Measurements from ENCODE around the gene NTM.
A peak's percentile ranks its signal among the peaks of the same experiment; 100 is the strongest.

Gene NTM

GRCh38 chr11:131898949-131899348 is 528.5 kb downstream of the NTM start:
- no peak overlapping the region for H3K4me3 ChIP-seq (ENCODE audit: low read length)
- H3K36me3 ChIP-seq (ENCODE audit: insufficient read depth, low read depth, low read length), result no peaks in the 10 kb centered on the region
- H3K27ac ChIP-seq (ENCODE audit: low read length), result no peak overlapping the region
- no peaks in the 10 kb centered on the region for H3K27me3 ChIP-seq (ENCODE audit: insufficient read depth, low read length)
- peaks cover under 1% of the 10 kb centered on the region; the same call in 1 of the 2 replicates for H3K4me1 ChIP-seq (ENCODE audit: insufficient read depth, low read length)
- H3K9ac ChIP-seq (ENCODE audit: low read depth, low read length), result no peak overlapping the region
- H3K9me3 ChIP-seq (ENCODE audit: insufficient read depth, low read depth, low read length), result no peaks in the 10 kb centered on the region

DNA sequence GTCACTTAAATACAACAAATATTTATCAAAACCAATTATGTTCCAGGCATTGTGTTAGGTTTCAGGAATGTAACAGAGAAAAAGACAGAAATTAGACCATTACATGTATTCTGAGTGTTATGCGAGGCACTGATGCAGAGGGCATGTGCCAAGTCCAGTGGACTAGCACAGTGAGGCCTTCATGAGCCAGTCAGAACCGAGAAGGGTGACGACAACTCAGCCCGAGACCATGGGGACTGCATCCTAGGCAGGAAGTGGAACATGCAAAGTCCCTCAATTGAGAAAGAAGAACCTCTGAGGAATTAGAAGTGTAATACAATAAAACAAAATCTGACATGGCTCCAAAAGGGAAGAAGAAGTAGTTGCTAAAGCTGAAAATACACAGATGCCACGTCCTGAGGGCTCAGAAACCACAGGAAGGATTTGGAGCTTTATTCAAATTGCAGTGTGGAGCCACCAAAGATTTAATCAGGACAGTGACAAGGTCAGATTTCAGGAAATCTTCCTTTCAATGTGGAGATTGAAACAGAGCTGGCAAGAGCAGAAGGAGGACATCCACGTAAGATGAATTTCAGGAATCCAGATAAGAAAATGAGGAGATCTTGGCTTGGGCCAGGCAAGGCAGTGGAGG is 529.6 kb downstream of the NTM start:
- Histone ChIP-seq H3K27me3 (ENCODE audit: insufficient read depth, low read length) (no peaks in the 10 kb centered on the region), H3K36me3 (ENCODE audit: insufficient read depth, low read depth, low read length) (no peaks in the 10 kb centered on the region), H3K4me1 (ENCODE audit: insufficient read depth, low read length) (peaks cover 9% of the 10 kb centered on the region), H3K9ac (ENCODE audit: low read depth, low read length) (no peak overlapping the region), H3K4me3 (ENCODE audit: low read length) (no peak overlapping the region), H3K9me3 (ENCODE audit: insufficient read depth, low read depth, low read length) (no peaks in the 10 kb centered on the region), H3K27ac (ENCODE audit: low read length) (no peak overlapping the region)

DNA sequence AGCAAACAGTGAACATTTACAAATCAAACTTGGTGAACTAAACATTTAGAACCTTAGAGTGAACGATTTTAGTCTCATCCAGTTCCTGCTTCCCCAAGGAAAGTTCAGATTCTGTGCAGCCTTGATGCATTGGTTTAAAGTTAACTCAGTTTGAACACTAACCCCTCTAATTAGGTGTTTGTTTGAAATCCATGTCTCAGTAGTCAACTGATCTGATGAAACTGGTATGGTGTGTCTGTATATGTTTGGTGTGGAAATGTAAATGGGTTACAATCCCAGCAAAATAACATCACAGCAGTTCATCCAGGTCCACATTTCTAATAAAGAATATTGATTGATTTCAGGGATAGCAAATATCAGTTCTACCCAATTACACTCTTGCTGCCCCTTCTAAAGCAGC is 532.0 kb downstream of the NTM start:
- no peaks in the 10 kb centered on the region for H3K27me3 ChIP-seq (ENCODE audit: insufficient read depth, low read length)
- H3K4me3 ChIP-seq (ENCODE audit: low read length), result no peak overlapping the region
- no peaks in the 10 kb centered on the region for H3K9me3 ChIP-seq (ENCODE audit: insufficient read depth, low read depth, low read length)
- no peak overlapping the region for H3K27ac ChIP-seq (ENCODE audit: low read length)
- no peaks in the 10 kb centered on the region for H3K36me3 ChIP-seq (ENCODE audit: insufficient read depth, low read depth, low read length)
- peaks cover 16% of the 10 kb centered on the region for H3K4me1 ChIP-seq (ENCODE audit: insufficient read depth, low read length)
- no peak overlapping the region for H3K9ac ChIP-seq (ENCODE audit: low read depth, low read length)

GRCh38 chr11:131903074-131903473 is 532.7 kb downstream of the NTM start:
- H3K9ac ChIP-seq (ENCODE audit: low read depth, low read length), result no peak overlapping the region
- H3K27me3 ChIP-seq (ENCODE audit: insufficient read depth, low read length), result no peaks in the 10 kb centered on the region
- peaks cover 16% of the 10 kb centered on the region for H3K4me1 ChIP-seq (ENCODE audit: insufficient read depth, low read length)
- H3K9me3 ChIP-seq (ENCODE audit: insufficient read depth, low read depth, low read length), result no peaks in the 10 kb centered on the region
- no peak overlapping the region for H3K4me3 ChIP-seq (ENCODE audit: low read length)
- no peak overlapping the region for H3K27ac ChIP-seq (ENCODE audit: low read length)
- no peaks in the 10 kb centered on the region for H3K36me3 ChIP-seq (ENCODE audit: insufficient read depth, low read depth, low read length)

DNA sequence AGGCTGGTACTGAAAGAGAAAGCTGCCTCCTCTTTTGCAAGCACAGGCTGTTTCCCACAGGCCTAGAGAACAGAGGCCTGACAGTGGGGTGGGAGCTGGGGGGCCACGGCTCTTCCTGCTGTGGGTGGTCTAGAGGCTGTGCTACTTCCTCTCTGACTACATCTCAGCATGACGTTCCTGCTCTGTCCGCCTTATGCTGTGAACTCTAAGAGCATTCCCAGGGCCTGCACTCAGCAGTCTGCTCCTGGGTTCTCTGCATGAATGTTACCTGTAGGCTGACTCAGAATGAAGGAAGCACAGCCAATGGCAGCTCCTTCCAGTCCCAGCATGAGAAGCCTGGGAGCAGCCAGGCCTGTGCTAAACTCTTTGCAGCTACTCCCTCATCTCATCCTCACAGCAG is 534.3 kb downstream of the NTM start:
- Histone ChIP-seq H3K4me3 (ENCODE audit: low read length) (peak overlapping the region; percentile 9; the same call in 1 of the 2 replicates), H3K9me3 (ENCODE audit: insufficient read depth, low read depth, low read length) (no peaks in the 10 kb centered on the region), H3K27me3 (ENCODE audit: insufficient read depth, low read length) (peaks cover 11% of the 10 kb centered on the region), H3K9ac (ENCODE audit: low read depth, low read length) (peak overlapping the region; percentile 36; the same call in 1 of the 2 replicates), H3K27ac (ENCODE audit: low read length) (peak overlapping the region; percentile 78), H3K4me1 (ENCODE audit: insufficient read depth, low read length) (peaks cover 24% of the 10 kb centered on the region), H3K36me3 (ENCODE audit: insufficient read depth, low read depth, low read length) (no peaks in the 10 kb centered on the region)

- no peaks in the 10 kb centered on the region for H3K36me3 ChIP-seq (ENCODE audit: insufficient read depth, low read depth, low read length)
- H3K4me3 ChIP-seq (ENCODE audit: low read length), result no peak overlapping the region
- no peaks in the 10 kb centered on the region for H3K9me3 ChIP-seq (ENCODE audit: insufficient read depth, low read depth, low read length)
- H3K27me3 ChIP-seq (ENCODE audit: insufficient read depth, low read length), result peaks cover 18% of the 10 kb centered on the region
- H3K9ac ChIP-seq (ENCODE audit: low read depth, low read length), result no peak overlapping the region
- H3K27ac ChIP-seq (ENCODE audit: low read length), result no peak overlapping the region
- H3K4me1 ChIP-seq (ENCODE audit: insufficient read depth, low read length), result peaks cover 29% of the 10 kb centered on the region
Observed at GRCh38 chr11:131906963-131907362, 536.5 kb downstream of the NTM start.

DNA sequence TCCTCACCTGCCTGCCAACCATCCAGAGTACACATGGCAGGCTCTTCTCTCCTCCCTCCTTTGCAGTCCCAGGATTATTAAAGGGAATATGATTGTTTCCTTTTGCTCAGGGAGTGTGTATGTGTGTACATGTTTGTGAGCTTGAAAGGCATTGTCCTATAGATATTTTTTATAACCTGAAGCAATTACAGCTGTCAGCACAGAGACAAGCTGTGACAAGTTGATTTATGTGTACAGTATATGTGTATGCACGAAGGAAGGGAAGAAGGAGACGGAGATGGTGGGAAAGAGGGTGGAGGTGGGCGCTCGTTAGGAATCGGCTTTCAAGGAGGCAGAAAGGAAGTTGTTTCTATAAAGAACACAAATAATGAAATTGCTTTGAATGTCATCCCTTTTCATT is 537.0 kb downstream of the NTM start:
- Histone ChIP-seq H3K9me3 (ENCODE audit: insufficient read depth, low read depth, low read length) (no peaks in the 10 kb centered on the region), H3K36me3 (ENCODE audit: insufficient read depth, low read depth, low read length) (no peaks in the 10 kb centered on the region), H3K4me3 (ENCODE audit: low read length) (no peak overlapping the region), H3K27me3 (ENCODE audit: insufficient read depth, low read length) (peaks cover 23% of the 10 kb centered on the region), H3K9ac (ENCODE audit: low read depth, low read length) (no peak overlapping the region), H3K27ac (ENCODE audit: low read length) (no peak overlapping the region), H3K4me1 (ENCODE audit: insufficient read depth, low read length) (peaks cover 32% of the 10 kb centered on the region)

DNA sequence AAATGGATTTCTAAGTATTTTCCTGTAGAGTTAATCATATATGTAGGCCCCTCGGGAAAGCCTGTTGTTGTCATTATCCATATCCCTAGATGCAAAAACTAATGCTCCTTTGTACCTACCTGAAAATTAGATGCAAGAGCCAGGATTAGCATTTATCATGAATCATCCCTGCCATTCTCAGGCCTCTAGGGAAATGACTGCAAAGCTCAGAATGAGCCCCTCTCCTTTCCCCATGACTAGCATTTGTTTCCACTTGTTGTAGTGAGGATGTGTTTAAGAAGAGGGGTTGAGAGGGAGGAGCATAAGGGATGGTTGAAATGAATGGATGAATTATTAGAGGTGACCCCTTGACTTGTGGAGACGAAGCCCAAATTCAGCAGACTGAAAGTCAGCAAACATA is 537.9 kb downstream of the NTM start:
- Histone ChIP-seq H3K4me1 (ENCODE audit: insufficient read depth, low read length) (peaks cover 32% of the 10 kb centered on the region), H3K4me3 (ENCODE audit: low read length) (no peak overlapping the region), H3K9me3 (ENCODE audit: insufficient read depth, low read depth, low read length) (no peaks in the 10 kb centered on the region), H3K27ac (ENCODE audit: low read length) (no peak overlapping the region), H3K36me3 (ENCODE audit: insufficient read depth, low read depth, low read length) (no peaks in the 10 kb centered on the region), H3K27me3 (ENCODE audit: insufficient read depth, low read length) (peaks cover 26% of the 10 kb centered on the region), H3K9ac (ENCODE audit: low read depth, low read length) (no peak overlapping the region)

DNA sequence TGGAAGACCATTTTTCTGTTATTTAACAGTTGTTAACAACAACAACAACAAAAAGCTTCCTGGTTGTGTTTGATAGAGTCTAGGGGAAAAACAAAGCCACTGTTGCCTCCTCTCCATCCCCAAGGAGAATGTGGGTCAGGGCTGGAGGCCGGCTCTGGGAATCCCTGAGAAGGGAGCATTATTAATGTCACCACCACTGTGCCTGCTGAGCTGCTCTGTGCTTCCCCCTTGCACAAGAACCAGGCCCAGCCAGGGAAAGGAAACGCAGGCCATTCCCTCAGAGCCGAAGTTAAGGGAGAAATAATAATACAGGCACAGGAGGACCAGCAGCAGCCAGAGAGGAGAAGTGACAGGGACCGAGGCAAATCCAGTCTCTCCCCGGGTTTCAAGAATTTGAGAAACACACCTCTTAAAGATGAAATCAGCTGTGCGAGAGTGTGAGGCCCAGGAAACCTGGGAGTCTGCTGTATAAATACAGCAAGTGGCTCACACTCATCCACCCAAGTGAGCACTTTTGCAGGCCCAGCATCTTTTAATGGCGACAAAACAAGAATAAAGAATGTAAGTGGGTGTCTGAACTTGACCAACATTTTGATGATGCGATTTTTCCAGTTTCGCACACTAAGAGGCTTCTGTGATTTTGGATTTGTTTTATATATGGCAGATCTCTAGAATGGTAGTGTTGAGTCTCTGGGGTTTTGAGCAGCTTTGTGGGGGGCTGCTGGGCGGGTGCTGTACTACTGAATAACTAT is 539.2 kb downstream of the NTM start:
- no peaks in the 10 kb centered on the region for H3K9me3 ChIP-seq (ENCODE audit: insufficient read depth, low read depth, low read length)
- H3K4me1 ChIP-seq (ENCODE audit: insufficient read depth, low read length), result peaks cover 25% of the 10 kb centered on the region; the same call in 1 of the 2 replicates
- peaks cover 26% of the 10 kb centered on the region for H3K27me3 ChIP-seq (ENCODE audit: insufficient read depth, low read length)
- H3K9ac ChIP-seq (ENCODE audit: low read depth, low read length), result peak overlapping the region; percentile 5; the same call in 1 of the 2 replicates
- H3K4me3 ChIP-seq (ENCODE audit: low read length), result peak overlapping the region; percentile 89
- no peaks in the 10 kb centered on the region for H3K36me3 ChIP-seq (ENCODE audit: insufficient read depth, low read depth, low read length)
- H3K27ac ChIP-seq (ENCODE audit: low read length), result no peak overlapping the region

DNA sequence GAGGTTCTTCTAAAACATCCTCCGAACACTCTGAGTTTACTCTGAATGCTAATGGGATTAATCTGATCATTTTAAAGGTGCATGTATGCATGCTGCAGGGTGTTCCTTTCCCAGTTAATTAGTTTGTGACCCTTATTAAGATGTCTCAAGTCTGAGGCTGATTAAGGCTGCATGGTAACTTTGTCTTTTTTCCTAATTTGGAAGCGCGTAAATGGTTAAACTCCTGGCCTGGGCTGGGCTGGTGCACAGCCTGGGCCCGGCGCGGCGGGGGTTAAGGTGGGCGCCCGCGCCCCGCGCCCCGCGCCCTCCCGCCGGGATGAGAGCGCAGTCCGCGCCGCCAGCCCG is 539.7 kb downstream of the NTM start:
- H3K9me3 ChIP-seq (ENCODE audit: insufficient read depth, low read depth, low read length), result no peaks in the 10 kb centered on the region
- no peaks in the 10 kb centered on the region for H3K36me3 ChIP-seq (ENCODE audit: insufficient read depth, low read depth, low read length)
- peak overlapping the region; percentile 5; the same call in 1 of the 2 replicates for H3K9ac ChIP-seq (ENCODE audit: low read depth, low read length)
- peaks cover 22% of the 10 kb centered on the region; the same call in 1 of the 2 replicates for H3K4me1 ChIP-seq (ENCODE audit: insufficient read depth, low read length)
- H3K27me3 ChIP-seq (ENCODE audit: insufficient read depth, low read length), result peaks cover 26% of the 10 kb centered on the region
- H3K27ac ChIP-seq (ENCODE audit: low read length), result no peak overlapping the region
- peak overlapping the region; percentile 89 for H3K4me3 ChIP-seq (ENCODE audit: low read length)

DNA sequence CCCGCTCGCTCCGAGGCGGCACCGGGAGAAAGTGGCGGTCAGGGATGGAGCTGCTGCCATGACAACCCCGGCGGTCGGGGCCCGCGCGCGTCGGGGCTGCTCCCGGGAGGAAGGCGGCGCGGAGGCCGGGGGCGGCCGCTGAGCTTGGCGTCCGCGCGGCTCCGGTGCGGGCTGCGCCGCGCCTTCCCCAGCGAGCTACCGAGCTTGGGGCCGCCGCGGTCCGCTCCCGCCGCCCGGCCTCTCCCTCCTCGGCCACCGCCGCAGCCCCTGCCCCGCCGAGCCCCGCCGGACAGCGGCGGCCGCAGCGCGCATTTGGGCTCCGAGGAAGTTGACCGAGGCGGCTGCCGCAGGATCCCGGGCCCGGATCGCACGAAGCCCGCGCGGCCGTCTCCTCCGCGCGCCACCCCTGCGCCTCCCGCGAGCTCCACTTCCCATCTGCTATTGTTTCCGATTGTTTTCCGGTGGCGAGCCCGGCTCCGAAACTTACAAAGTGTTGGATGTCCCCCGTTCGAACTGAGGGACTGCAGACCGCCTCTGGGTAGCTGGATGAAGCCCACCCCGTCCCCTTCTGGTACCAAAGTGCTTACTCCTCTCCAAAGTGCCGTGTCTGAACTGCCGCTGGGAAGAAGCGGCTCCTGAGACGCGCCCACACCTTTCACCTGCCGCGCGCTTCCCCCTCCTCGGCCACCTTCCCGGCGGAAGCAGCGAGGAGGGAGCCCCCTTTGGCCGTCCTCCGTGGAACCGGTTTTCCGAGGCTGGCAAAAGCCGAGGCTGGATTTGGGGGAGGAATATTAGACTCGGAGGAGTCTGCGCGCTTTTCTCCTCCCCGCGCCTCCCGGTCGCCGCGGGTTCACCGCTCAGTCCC is 540.3 kb downstream of the NTM start:
- Histone ChIP-seq H3K27me3 (ENCODE audit: insufficient read depth, low read length) (peaks cover 26% of the 10 kb centered on the region), H3K36me3 (ENCODE audit: insufficient read depth, low read depth, low read length) (no peaks in the 10 kb centered on the region), H3K9ac (ENCODE audit: low read depth, low read length) (peak overlapping the region; percentile 80; the same call in 1 of the 2 replicates), H3K4me1 (ENCODE audit: insufficient read depth, low read length) (peaks cover 16% of the 10 kb centered on the region; the same call in 1 of the 2 replicates), H3K9me3 (ENCODE audit: insufficient read depth, low read depth, low read length) (no peaks in the 10 kb centered on the region), H3K27ac (ENCODE audit: low read length) (peak overlapping the region; percentile 33), H3K4me3 (ENCODE audit: low read length) (peak overlapping the region; percentile 89)

All from iPS-20b (cell line).